Loucy (cell line): ENCODE results near the gene MTHFS.

Source experiments
- CTCF ChIP-seq: fragments of 200-600 bp; sonication (generic); conservative IDR thresholded peaks from 2 replicates; pipeline ENCODE4 v1.5.1; 2014; ENCODE audit warnings: mild to moderate bottlenecking, antibody characterized with exemption, low read length
- EZH2phosphoT487 ChIP-seq: fragments of 200-600 bp; IDR thresholded peaks from 2 replicates; pipeline ENCODE4 v1.6.1; 2018; ENCODE audit warnings: antibody characterized with exemption, mild to moderate bottlenecking, moderate library complexity, borderline replicate concordance

- TF ChIP-seq CTCF (no peak), EZH2phosphoT487 (no peak)
Measured at GRCh38 chr15:79933231-79933630, 36.4 kb upstream of the MTHFS start.
